Vagina (tissue), 2 donors: ENCODE measurements around the gene FAM222A. TPM values are rescaled to one million over a fixed set of nuclear protein-coding genes. Genes with fewer than 3 reads are reported as not detected.

ENCODE experiments used
- DNase-seq, 2 donors: peaks; one replicate each; pipeline ENCODE4 v3.0.0-alpha.2; 2017; ENCODE audit errors: extremely low spot score in 2 of 2
- H3K27ac ChIP-seq: fragments of 200-600 bp; sonication (generic); one replicate; pipeline ENCODE4 v1.5.1; 2019
- H3K27me3 ChIP-seq: fragments of 200-600 bp; sonication (generic); one replicate; pipeline ENCODE4 v1.5.1; 2019
- H3K36me3 ChIP-seq, 2 donors: fragments of 200-600 bp; sonication (generic); one replicate each; pipeline ENCODE4 v1.5.1; 2017 to 2019
- H3K4me1 ChIP-seq: fragments of 200-600 bp; sonication (generic); one replicate; pipeline ENCODE4 v1.5.1; 2019
- H3K4me3 ChIP-seq, 2 donors: fragments of 200-600 bp; sonication (generic); 1 replicate in 1 of 2; 2 replicates in 1 of 2; pipeline ENCODE4 v1.5.1; 2016 to 2019
- H3K9me3 ChIP-seq: fragments of 200-600 bp; sonication (generic); one replicate; pipeline ENCODE4 v1.5.1; 2019
- POLR2A ChIP-seq, 2 donors: fragments of 450-650 bp; IDR thresholded peaks; one replicate each; pipeline ENCODE4 v1.6.1; 2017; ENCODE audit warnings: antibody characterized with exemption in 2 of 2, mild to moderate bottlenecking in 2 of 2, moderate library complexity in 2 of 2
- POLR2AphosphoS5 ChIP-seq, 2 donors: sonication (generic); formaldehyde crosslinking; IDR thresholded peaks; one replicate each; pipeline ENCODE4 v1.9.0; 2017; ENCODE audit warnings: antibody characterized with exemption in 2 of 2, mild to moderate bottlenecking in 2 of 2, low read depth in 1 of 2; ENCODE audit not compliant: insufficient read depth in 1 of 2
- intact Hi-C: fragments of 100-400 bp; cut with DNase I; formaldehyde crosslinking; loops from one replicate; pipeline ENCODE4 v1.15.1; 2023
- total RNA-seq: library from RNA; depleted of rRNA; stranded (reverse); fragments of >200 nt; gene quantifications from one replicate; pipeline ENCODE4 v1.2.3, GENCODE V29; 2016
- TF ChIP-seq, protein P1 (sequence below), 3 experiments: fragments of 450-650 bp in 2 of 3; fragments of 200-600 bp in 1 of 3; sonication (generic) in 1 of 3; IDR thresholded peaks; one replicate each; pipeline ENCODE4 v1.5.1; 2017 to 2019; ENCODE audit warnings: antibody characterized with exemption in 3 of 3, mild to moderate bottlenecking in 2 of 3, moderate library complexity in 2 of 3

The FAM222A gene
- total RNA-seq, 1 donor from 2014 or later = 1.5 TPM

DNA sequence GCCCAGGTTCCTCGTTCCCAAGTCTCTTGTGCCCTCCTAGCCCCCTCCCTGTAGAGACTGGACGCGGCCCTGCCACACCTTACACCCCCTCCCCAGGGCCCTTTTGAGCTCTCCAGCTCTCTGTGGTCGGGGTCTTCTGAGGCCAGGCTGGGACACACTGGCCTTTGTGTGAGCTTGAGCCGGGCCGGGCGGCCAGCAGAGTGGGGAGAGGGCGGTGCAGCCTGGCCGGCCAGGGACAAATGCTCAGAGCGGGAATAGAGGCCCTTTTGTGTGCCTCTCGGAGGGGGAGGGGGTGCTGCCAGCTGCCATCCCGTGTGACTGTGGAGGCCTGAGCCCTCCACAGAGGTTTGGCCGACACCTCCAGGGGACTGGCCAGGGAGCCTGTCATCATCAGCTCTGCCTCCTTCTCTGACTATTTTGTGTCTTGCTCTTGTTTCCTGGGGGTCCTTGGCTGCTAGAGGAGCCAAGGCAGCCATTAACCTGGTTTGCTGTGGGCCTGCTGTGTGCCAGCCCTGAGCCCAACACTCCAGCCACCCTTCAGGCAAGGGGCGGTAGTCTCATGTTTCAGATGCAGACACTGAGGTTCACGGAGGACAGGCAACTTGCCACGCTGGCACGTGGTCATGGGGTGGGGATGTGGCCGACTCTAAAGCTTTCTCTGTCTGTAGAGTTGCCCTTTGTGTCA is 13.6 kb downstream of the FAM222A start:
- Histone ChIP-seq H3K27ac (no peak overlapping the region), H3K4me1 (peaks cover 14% of the 10 kb centered on the region)
- DNase-seq = no peak

GRCh38 chr12:109727746-109728726 is 14.4 kb downstream of the FAM222A start:
- intact Hi-C loops = no loop called here
- Histone ChIP-seq H3K9me3 (no peaks in the 10 kb centered on the region), H3K4me3 (no peak overlapping the region), H3K27ac (no peak overlapping the region), H3K4me1 (peaks cover 12% of the 10 kb centered on the region), H3K36me3 (no peaks in the 10 kb centered on the region), H3K27me3 (no peaks in the 10 kb centered on the region)
- TF ChIP-seq POLR2AphosphoS5 (IDR thresholded peaks at IDR 0.05; ENCODE audit: insufficient read depth in 1 of 2, low read depth in 1 of 2) = no peak
- TF ChIP-seq, protein P1, sequence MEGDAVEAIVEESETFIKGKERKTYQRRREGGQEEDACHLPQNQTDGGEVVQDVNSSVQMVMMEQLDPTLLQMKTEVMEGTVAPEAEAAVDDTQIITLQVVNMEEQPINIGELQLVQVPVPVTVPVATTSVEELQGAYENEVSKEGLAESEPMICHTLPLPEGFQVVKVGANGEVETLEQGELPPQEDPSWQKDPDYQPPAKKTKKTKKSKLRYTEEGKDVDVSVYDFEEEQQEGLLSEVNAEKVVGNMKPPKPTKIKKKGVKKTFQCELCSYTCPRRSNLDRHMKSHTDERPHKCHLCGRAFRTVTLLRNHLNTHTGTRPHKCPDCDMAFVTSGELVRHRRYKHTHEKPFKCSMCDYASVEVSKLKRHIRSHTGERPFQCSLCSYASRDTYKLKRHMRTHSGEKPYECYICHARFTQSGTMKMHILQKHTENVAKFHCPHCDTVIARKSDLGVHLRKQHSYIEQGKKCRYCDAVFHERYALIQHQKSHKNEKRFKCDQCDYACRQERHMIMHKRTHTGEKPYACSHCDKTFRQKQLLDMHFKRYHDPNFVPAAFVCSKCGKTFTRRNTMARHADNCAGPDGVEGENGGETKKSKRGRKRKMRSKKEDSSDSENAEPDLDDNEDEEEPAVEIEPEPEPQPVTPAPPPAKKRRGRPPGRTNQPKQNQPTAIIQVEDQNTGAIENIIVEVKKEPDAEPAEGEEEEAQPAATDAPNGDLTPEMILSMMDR (IDR thresholded peaks at IDR 0.05) = no peak
- TF ChIP-seq POLR2A (IDR thresholded peaks at IDR 0.05) = no peak
- DNase-seq = no peak

More for the DNA sequence above, 13.6 kb downstream of the FAM222A start:
- H3K4me3 ChIP-seq = no peak overlapping the region
- H3K9me3 ChIP-seq = no peaks in the 10 kb centered on the region
- TF ChIP-seq POLR2A (IDR thresholded peaks at IDR 0.05) = no peak
- TF ChIP-seq, protein P1 (IDR thresholded peaks at IDR 0.05) = no peak
- no peak for TF ChIP-seq POLR2AphosphoS5 (IDR thresholded peaks at IDR 0.05; ENCODE audit: insufficient read depth in 1 of 2, low read depth in 1 of 2)
- intact Hi-C loops = no loop called here
- no peaks in the 10 kb centered on the region for H3K27me3 ChIP-seq
- H3K36me3 ChIP-seq = no peaks in the 10 kb centered on the region

DNA sequence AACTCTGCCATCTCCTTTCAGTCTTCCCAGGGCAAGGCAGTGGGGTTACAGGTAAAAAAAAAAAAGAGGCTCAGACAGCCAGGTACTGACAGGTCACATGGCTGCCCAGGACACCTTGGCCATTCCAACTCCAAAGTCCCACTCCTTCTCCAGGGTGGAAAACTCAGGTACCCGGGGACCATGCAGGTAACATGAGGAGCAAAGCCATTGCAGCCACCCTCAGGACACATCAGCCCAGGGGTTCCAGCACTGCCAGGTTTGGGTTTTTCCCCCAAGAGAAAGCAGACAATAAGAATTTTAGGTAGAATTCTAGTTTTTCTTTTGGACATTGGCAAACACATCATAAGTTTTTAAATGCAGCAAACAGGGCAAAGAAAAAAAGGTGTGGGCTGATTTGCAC is 15.3 kb downstream of the FAM222A start:
- intact Hi-C loops = no loop called here
- Histone ChIP-seq H3K4me3 (no peak overlapping the region), H3K9me3 (no peaks in the 10 kb centered on the region), H3K4me1 (peaks cover 3% of the 10 kb centered on the region), H3K27me3 (no peaks in the 10 kb centered on the region), H3K36me3 (no peaks in the 10 kb centered on the region), H3K27ac (no peak overlapping the region)
- no peak for TF ChIP-seq POLR2A (IDR thresholded peaks at IDR 0.05)
- TF ChIP-seq, protein P1 (IDR thresholded peaks at IDR 0.05) = no peak
- TF ChIP-seq POLR2AphosphoS5 (IDR thresholded peaks at IDR 0.05; ENCODE audit: insufficient read depth in 1 of 2, low read depth in 1 of 2) = no peak
- DNase-seq = no peak

DNA sequence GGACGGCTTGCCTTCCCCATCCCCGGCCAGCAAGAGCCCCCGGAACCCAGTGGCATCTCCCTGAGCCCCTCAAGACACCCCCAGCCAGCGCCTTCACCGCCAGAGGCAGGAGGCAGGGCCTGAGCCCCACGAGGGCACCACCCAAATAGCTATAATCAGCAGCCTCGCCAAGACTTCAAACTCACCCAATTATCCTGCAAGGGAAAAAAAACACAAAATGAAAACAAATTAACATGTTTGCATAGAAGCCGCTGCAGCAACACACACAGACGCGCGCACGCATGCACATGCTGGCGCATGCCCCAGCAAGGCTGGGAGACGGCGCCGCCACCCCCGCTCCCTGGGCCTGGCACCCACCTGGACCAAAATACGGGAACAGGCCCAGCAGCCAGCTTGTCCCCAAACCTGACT is 15.8 kb downstream of the FAM222A start:
- intact Hi-C loops = no loop called here
- no peak for DNase-seq

More for the DNA sequence above, 15.8 kb downstream of the FAM222A start:
- no peaks in the 10 kb centered on the region for H3K36me3 ChIP-seq
- H3K4me1 ChIP-seq = no peaks in the 10 kb centered on the region
- no peak overlapping the region for H3K4me3 ChIP-seq
- no peak overlapping the region for H3K27ac ChIP-seq
- no peaks in the 10 kb centered on the region for H3K9me3 ChIP-seq
- no peaks in the 10 kb centered on the region for H3K27me3 ChIP-seq
- TF ChIP-seq, protein P1 (IDR thresholded peaks at IDR 0.05) = no peak
